ENCODE results near the gene WHAMM.

DNA sequence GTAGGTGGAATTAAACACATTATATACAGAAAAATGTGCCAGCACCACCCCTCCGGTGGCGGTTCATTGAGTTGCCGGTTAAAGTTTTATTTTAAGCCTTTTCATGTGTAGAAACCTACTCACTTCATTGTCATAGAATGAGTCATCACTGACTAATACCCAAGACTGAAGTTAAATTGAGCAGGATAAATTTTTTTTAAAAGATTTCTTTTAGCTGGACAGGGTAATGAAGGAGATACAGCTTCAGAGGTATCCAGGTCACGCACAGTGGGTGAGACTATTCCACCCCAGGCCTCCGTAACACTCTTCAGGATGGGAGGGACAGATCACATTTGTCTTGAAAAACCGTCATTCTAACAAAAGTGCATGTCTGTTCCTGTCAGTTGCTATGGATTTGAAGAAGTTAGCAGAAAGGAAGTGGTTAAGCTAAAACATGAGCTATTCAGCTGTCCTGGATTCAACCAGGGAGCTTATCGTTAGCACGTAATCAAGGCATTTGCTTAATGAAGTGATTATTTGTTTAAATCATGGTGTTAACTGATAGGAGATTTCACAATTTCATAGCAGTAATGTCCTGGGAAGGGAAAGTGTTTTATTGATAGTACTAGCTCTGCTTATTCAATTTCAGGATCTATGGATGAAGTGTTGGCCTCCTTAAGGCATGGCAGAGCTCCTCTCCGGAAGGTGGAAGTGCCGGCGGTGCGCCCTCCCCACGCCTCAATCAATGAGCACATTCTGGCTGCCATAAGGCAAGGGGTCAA lies 23.4 kb downstream of the WHAMM start:
- TF ChIP-seq CHD4 (IDR thresholded peaks at IDR 0.05; ENCODE audit: borderline replicate concordance): no peak
- TF ChIP-seq POLR2A (IDR thresholded peaks at IDR 0.05; ENCODE audit: low read length): no peak
- TF ChIP-seq, protein P1, sequence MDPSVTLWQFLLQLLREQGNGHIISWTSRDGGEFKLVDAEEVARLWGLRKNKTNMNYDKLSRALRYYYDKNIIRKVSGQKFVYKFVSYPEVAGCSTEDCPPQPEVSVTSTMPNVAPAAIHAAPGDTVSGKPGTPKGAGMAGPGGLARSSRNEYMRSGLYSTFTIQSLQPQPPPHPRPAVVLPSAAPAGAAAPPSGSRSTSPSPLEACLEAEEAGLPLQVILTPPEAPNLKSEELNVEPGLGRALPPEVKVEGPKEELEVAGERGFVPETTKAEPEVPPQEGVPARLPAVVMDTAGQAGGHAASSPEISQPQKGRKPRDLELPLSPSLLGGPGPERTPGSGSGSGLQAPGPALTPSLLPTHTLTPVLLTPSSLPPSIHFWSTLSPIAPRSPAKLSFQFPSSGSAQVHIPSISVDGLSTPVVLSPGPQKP (IDR thresholded peaks at IDR 0.05; ENCODE audit: low read depth, low read length): no peak
- no peak for TF ChIP-seq ZFP36 (IDR thresholded peaks at IDR 0.05; ENCODE audit: borderline replicate concordance, partially characterized antibody)
- TF ChIP-seq CTCF (IDR thresholded peaks at IDR 0.05): no peak
- no peak for TF ChIP-seq EP300 (IDR thresholded peaks at IDR 0.05)
- TF ChIP-seq, protein P2, sequence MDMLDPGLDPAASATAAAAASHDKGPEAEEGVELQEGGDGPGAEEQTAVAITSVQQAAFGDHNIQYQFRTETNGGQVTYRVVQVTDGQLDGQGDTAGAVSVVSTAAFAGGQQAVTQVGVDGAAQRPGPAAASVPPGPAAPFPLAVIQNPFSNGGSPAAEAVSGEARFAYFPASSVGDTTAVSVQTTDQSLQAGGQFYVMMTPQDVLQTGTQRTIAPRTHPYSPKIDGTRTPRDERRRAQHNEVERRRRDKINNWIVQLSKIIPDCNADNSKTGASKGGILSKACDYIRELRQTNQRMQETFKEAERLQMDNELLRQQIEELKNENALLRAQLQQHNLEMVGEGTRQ (IDR thresholded peaks at IDR 0.05): no peak
- no peak for TF ChIP-seq RFX5 (IDR thresholded peaks at IDR 0.05)
- TF ChIP-seq, protein P3, sequence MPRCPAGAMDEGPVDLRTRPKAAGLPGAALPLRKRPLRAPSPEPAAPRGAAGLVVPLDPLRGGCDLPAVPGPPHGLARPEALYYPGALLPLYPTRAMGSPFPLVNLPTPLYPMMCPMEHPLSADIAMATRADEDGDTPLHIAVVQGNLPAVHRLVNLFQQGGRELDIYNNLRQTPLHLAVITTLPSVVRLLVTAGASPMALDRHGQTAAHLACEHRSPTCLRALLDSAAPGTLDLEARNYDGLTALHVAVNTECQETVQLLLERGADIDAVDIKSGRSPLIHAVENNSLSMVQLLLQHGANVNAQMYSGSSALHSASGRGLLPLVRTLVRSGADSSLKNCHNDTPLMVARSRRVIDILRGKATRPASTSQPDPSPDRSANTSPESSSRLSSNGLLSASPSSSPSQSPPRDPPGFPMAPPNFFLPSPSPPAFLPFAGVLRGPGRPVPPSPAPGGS (IDR thresholded peaks at IDR 0.05): no peak
- TF ChIP-seq MYC (IDR thresholded peaks at IDR 0.05; ENCODE audit: borderline replicate concordance, low read length): no peak
